Neural crest cell (in vitro differentiated cells): ENCODE results near the gene ETV3. TPM values are rescaled to one million over a fixed set of nuclear protein-coding genes. Genes with fewer than 3 reads are reported as not detected.

Experiments used
- DNase-seq: peaks from one replicate; pipeline ENCODE4 v3.0.0; 2021; ENCODE audit warnings: low read depth, mixed read lengths, low spot score
- H3K27ac Mint-ChIP-seq: one replicate; pipeline ENCODE4 v1.8.0; 2021; ENCODE audit warnings: mild to moderate bottlenecking, mixed read lengths; ENCODE audit not compliant: unreplicated experiment
- H3K27me3 Mint-ChIP-seq: 2 replicates; pipeline ENCODE4 v1.8.0; 2021; ENCODE audit warnings: low read depth, mild to moderate bottlenecking, mixed read lengths
- H3K36me3 Mint-ChIP-seq: 2 replicates; pipeline ENCODE4 v1.8.0; 2021; ENCODE audit warnings: low read depth, mild to moderate bottlenecking, mixed read lengths
- H3K4me1 Mint-ChIP-seq: 2 replicates; pipeline ENCODE4 v1.8.0; 2021; ENCODE audit warnings: mixed read lengths
- H3K4me3 Mint-ChIP-seq: one replicate; pipeline ENCODE4 v1.8.0; 2021; ENCODE audit warnings: mild to moderate bottlenecking, mixed read lengths
- H3K9me3 Mint-ChIP-seq: 2 replicates; pipeline ENCODE4 v1.8.0; 2021; ENCODE audit warnings: mixed read lengths
- CTCF ChIP-seq: fragments of 200-600 bp; sonication (generic); conservative IDR thresholded peaks from 2 replicates; pipeline ENCODE4 v1.5.0; 2021; ENCODE audit warnings: antibody characterized with exemption, mild to moderate bottlenecking
- total RNA-seq: library from RNA; stranded (reverse); gene quantifications from 2 replicates; pipeline ENCODE4 v1.2.1, GENCODE V29; 2021

ETV3 gene
- total RNA-seq, 1 donor from 2014 or later, result 29.7 TPM

GRCh38 chr1:157110003-157110402 lies 28.2 kb downstream of the ETV3 start:
- H3K9me3 Mint-ChIP-seq, result no peaks in the 10 kb centered on the region
- no peak for TF ChIP-seq CTCF
- no peaks in the 10 kb centered on the region for H3K36me3 Mint-ChIP-seq
- H3K27ac Mint-ChIP-seq, result no peak overlapping the region
- H3K4me3 Mint-ChIP-seq, result no peak overlapping the region
- H3K4me1 Mint-ChIP-seq, result peaks cover 32% of the 10 kb centered on the region
- DNase-seq, result no peak
- H3K27me3 Mint-ChIP-seq, result peaks cover 13% of the 10 kb centered on the region

- peaks cover 43% of the 10 kb centered on the region for H3K4me1 Mint-ChIP-seq
- H3K27me3 Mint-ChIP-seq, result peaks cover 13% of the 10 kb centered on the region
- H3K9me3 Mint-ChIP-seq, result no peaks in the 10 kb centered on the region
- H3K4me3 Mint-ChIP-seq, result no peak overlapping the region
- no peak for TF ChIP-seq CTCF
- no peak for DNase-seq
- no peaks in the 10 kb centered on the region for H3K36me3 Mint-ChIP-seq
- H3K27ac Mint-ChIP-seq, result no peak overlapping the region
These were observed 29.7 kb downstream of the ETV3 start for GRCh38 chr1:157108448-157108847.

- TF ChIP-seq CTCF, result no peak
- Mint-ChIP-seq H3K27ac (peak overlapping the region; percentile 12), H3K27me3 (peaks cover 10% of the 10 kb centered on the region), H3K9me3 (no peaks in the 10 kb centered on the region), H3K36me3 (no peaks in the 10 kb centered on the region), H3K4me1 (peaks cover 38% of the 10 kb centered on the region), H3K4me3 (no peak overlapping the region)
- DNase-seq, result no peak
These were observed 30.5 kb downstream of the ETV3 start for GRCh38 chr1:157107702-157108101.

GRCh38 chr1:157106813-157107189 lies 31.4 kb downstream of the ETV3 start:
- no peak overlapping the region for H3K27ac Mint-ChIP-seq
- no peaks in the 10 kb centered on the region for H3K9me3 Mint-ChIP-seq
- no peak overlapping the region for H3K4me3 Mint-ChIP-seq
- no peak for DNase-seq
- no peak for TF ChIP-seq CTCF
- peaks cover 5% of the 10 kb centered on the region for H3K27me3 Mint-ChIP-seq
- H3K4me1 Mint-ChIP-seq, result peaks cover 31% of the 10 kb centered on the region
- no peaks in the 10 kb centered on the region for H3K36me3 Mint-ChIP-seq

GRCh38 chr1:157105988-157106812 lies 32.0 kb downstream of the ETV3 start:
- Mint-ChIP-seq H3K4me1 (peaks cover 27% of the 10 kb centered on the region), H3K9me3 (no peaks in the 10 kb centered on the region), H3K4me3 (no peak overlapping the region), H3K36me3 (no peaks in the 10 kb centered on the region), H3K27me3 (no peaks in the 10 kb centered on the region), H3K27ac (peak overlapping the region; percentile 85)
- no peak for TF ChIP-seq CTCF
- DNase-seq, result no peak
